PC-3 (cell line): ENCODE data around the gene PUS7L. TPM values are rescaled to one million over a fixed set of nuclear protein-coding genes. Genes with fewer than 3 reads are reported as not detected.

Experiments used
- ATAC-seq: fragments of 200-7000 bp; cut with Tn5 transposase; 2 replicates; pipeline ENCODE4 v1.9.1; 2020; ENCODE audit warnings: mild to moderate bottlenecking, moderate library complexity
- BruUV-seq: library from RNA; stranded (reverse); fragments of 400-500 nt; replicated peaks from 2 replicates; lab custom pipeline; 2021; lab: Mats Ljungman, UMichigan
- CTCF ChIA-PET: fragments of 300-600 bp; sonication (Branson Sonifier 250); formaldehyde crosslinking; loops from one replicate; lab custom pipeline; 2022; ENCODE audit warnings: antibody characterized with exemption; lab: Charles Lee
- POLR2A ChIA-PET: fragments of 300-600 bp; sonication (Branson Sonifier 250); formaldehyde crosslinking; loops from one replicate; lab custom pipeline; 2022; ENCODE audit warnings: antibody characterized with exemption; ENCODE audit not compliant: unreplicated experiment; lab: Charles Lee
- DNase-seq: peaks from one replicate; pipeline ENCODE4 v3.0.0-alpha.2; 2015
- H2AFZ ChIP-seq: fragments of 300-600 bp; sonication (generic); 2 replicates; pipeline ENCODE4 v1.6.0; 2016; ENCODE audit warnings: antibody characterized with exemption, low read length
- H3F3A ChIP-seq: fragments of 300-600 bp; sonication (generic); one replicate; pipeline ENCODE4 v1.6.0; 2017; ENCODE audit warnings: antibody characterized with exemption, low read length, control low read depth, mild to moderate bottlenecking; ENCODE audit not compliant: unreplicated experiment
- H3K27ac ChIP-seq: fragments of 300-600 bp; sonication (generic); 2 replicates; pipeline ENCODE4 v1.5.1; 2016; ENCODE audit warnings: mild to moderate bottlenecking, low read length
- H3K27me3 ChIP-seq: fragments of 300-600 bp; sonication (generic); 2 replicates; pipeline ENCODE4 v1.6.1; 2016; ENCODE audit warnings: low read length, mixed read lengths
- H3K36me3 ChIP-seq: fragments of 300-600 bp; sonication (generic); 2 replicates; pipeline ENCODE4 v1.6.1; 2016; ENCODE audit warnings: low read depth, mixed run types, low read length, mixed read lengths
- H3K4me1 ChIP-seq: fragments of 300-600 bp; sonication (generic); 2 replicates; pipeline ENCODE4 v1.5.1; 2016; ENCODE audit warnings: low read length; ENCODE audit not compliant: insufficient read depth
- H3K4me2 ChIP-seq: fragments of 300-600 bp; sonication (generic); 2 replicates; pipeline ENCODE4 v1.6.0; 2016; ENCODE audit warnings: low read length
- H3K4me3 ChIP-seq: fragments of 300-600 bp; sonication (generic); 2 replicates; pipeline ENCODE4 v1.5.1; 2016; ENCODE audit warnings: mild to moderate bottlenecking, low read length, mixed read lengths
- H3K79me2 ChIP-seq: fragments of 300-600 bp; sonication (generic); 2 replicates; pipeline ENCODE4 v1.6.1; 2017; ENCODE audit warnings: low read length, mixed read lengths
- H3K9ac ChIP-seq: fragments of 300-600 bp; sonication (generic); 2 replicates; pipeline ENCODE4 v1.6.0; 2016; ENCODE audit warnings: mild to moderate bottlenecking, low read length
- H3K9me2 ChIP-seq: fragments of 300-600 bp; sonication (generic); replicated peaks from 2 replicates; pipeline ENCODE4 v1.6.1; 2016; ENCODE audit warnings: mixed run types, low read length, mixed read lengths
- H3K9me3 ChIP-seq: fragments of 300-600 bp; sonication (generic); 2 replicates; pipeline ENCODE4 v1.6.1; 2016; ENCODE audit warnings: low read length, mixed read lengths
- H4K20me1 ChIP-seq: fragments of 300-600 bp; sonication (generic); 2 replicates; pipeline ENCODE4 v1.6.1; 2016; ENCODE audit warnings: low read length, mixed read lengths
- EZH2 ChIP-seq: fragments of 300-600 bp; sonication (generic); IDR thresholded peaks from one replicate; pipeline ENCODE4 v1.6.1; 2017; ENCODE audit warnings: antibody characterized with exemption, mild to moderate bottlenecking, low read length; ENCODE audit not compliant: unreplicated experiment
- EZH2phosphoT487 ChIP-seq: fragments of 300-600 bp; sonication (generic); IDR thresholded peaks from 2 replicates; pipeline ENCODE4 v1.6.1; 2018; ENCODE audit warnings: mild to moderate bottlenecking, antibody characterized with exemption, low read length, borderline replicate concordance
- intact Hi-C: fragments of 100-400 bp; cut with micrococcal nuclease; formaldehyde crosslinking; loops from 2 replicates; pipeline ENCODE4 v1.9.0; 2023
- total RNA-seq: library from RNA; depleted of rRNA; stranded (reverse); fragments of >200 nt; gene quantifications from 2 replicates; pipeline ENCODE4 v1.2.3, GENCODE V29; 2014
- TF ChIP-seq, protein P1 (sequence below): fragments of 300-600 bp; sonication (generic); conservative IDR thresholded peaks from 2 replicates; pipeline ENCODE4 v1.5.1; 2017; ENCODE audit warnings: antibody characterized with exemption, low read depth, mild to moderate bottlenecking, low read length

PUS7L gene
- total RNA-seq, 1 experiment from 2014 or later: 14.6 TPM

DNA sequence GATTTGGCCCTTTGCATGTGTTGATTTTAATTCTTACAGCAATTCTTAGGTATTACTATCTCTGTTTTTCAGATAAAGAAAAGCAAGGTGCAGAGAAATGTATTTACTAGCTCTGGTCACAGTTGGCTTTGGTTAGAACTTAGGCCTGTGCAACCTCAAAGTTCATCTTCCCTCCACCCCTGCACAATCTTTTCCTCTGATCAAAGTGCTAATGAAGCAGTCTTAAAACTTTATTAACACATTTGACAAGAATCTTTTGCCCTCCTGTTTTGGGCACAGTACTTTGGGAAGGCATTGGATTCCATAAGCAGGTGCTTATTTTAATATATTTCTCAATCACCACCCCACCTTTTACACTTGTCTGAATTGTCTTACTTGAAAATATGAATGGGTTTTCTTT lies 2.9 kb upstream of the PUS7L start:
- CTCF ChIA-PET: no interaction called here
- no peak for DNase-seq
- Histone ChIP-seq H3K27ac (no peak overlapping the region), H3K36me3 (no peaks in the 10 kb centered on the region), H3K4me3 (no peak overlapping the region), H3K9me3 (no peaks in the 10 kb centered on the region), H3K4me1 (peaks cover 35% of the 10 kb centered on the region), H3F3A (no peaks in the 10 kb centered on the region), H4K20me1 (no peaks in the 10 kb centered on the region), H3K9me2 (no peaks in the 10 kb centered on the region), H3K4me2 (peak overlapping the region; percentile 77), H2AFZ (no peak overlapping the region), H3K27me3 (no peaks in the 10 kb centered on the region), H3K9ac (no peak overlapping the region), H3K79me2 (peaks cover 36% of the 10 kb centered on the region)
- no TSS peak for BruUV-seq
- intact Hi-C loops: no loop called here
- POLR2A ChIA-PET: interaction anchor here (0.5 kb wide), 1 partner anchor 13 kb away, joined by 3 read pairs; no protein-coding TSS in a partner anchor
- no peak for ATAC-seq
- TF ChIP-seq, protein P1, sequence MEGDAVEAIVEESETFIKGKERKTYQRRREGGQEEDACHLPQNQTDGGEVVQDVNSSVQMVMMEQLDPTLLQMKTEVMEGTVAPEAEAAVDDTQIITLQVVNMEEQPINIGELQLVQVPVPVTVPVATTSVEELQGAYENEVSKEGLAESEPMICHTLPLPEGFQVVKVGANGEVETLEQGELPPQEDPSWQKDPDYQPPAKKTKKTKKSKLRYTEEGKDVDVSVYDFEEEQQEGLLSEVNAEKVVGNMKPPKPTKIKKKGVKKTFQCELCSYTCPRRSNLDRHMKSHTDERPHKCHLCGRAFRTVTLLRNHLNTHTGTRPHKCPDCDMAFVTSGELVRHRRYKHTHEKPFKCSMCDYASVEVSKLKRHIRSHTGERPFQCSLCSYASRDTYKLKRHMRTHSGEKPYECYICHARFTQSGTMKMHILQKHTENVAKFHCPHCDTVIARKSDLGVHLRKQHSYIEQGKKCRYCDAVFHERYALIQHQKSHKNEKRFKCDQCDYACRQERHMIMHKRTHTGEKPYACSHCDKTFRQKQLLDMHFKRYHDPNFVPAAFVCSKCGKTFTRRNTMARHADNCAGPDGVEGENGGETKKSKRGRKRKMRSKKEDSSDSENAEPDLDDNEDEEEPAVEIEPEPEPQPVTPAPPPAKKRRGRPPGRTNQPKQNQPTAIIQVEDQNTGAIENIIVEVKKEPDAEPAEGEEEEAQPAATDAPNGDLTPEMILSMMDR: no peak
- no peak for TF ChIP-seq EZH2phosphoT487
- no peak for TF ChIP-seq EZH2

DNA sequence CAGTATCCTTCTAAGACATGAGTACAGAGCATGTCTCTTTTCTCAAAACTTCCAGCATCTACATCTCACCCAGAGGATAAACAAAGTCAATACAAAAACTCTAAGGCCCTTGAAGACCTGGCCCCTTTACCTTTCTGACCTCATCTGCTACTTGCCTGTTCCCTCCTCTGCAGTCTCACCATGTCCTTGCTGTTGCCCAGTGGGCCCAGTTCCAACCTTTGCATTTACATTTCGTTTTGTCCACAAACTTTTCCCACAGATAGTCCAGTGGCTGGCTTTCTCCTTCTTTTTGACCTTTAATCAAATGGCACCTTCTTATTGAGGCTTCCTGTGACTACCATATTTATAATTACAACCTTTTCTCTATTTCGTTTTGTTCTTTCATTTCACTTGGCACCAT lies 1.8 kb upstream of the PUS7L start:
- Histone ChIP-seq H3K9me2 (no peaks in the 10 kb centered on the region), H3K27ac (no peak overlapping the region), H3K27me3 (no peaks in the 10 kb centered on the region), H3K79me2 (peaks cover 44% of the 10 kb centered on the region), H3F3A (no peaks in the 10 kb centered on the region), H3K9ac (no peak overlapping the region), H3K9me3 (no peaks in the 10 kb centered on the region), H3K4me1 (peaks cover 35% of the 10 kb centered on the region), H2AFZ (no peak overlapping the region), H3K36me3 (no peaks in the 10 kb centered on the region), H3K4me2 (peak overlapping the region; percentile 77), H4K20me1 (no peaks in the 10 kb centered on the region), H3K4me3 (peak overlapping the region; percentile 93; the same call in 1 of the 2 replicates)
- no peak for DNase-seq
- ATAC-seq: no peak
- TF ChIP-seq EZH2 (no peak), EZH2phosphoT487 (no peak)
- TF ChIP-seq, protein P1: no peak
- ChIA-PET CTCF (no interaction called here), POLR2A (no interaction called here)
- intact Hi-C loops: no loop called here
- no TSS peak for BruUV-seq

DNA sequence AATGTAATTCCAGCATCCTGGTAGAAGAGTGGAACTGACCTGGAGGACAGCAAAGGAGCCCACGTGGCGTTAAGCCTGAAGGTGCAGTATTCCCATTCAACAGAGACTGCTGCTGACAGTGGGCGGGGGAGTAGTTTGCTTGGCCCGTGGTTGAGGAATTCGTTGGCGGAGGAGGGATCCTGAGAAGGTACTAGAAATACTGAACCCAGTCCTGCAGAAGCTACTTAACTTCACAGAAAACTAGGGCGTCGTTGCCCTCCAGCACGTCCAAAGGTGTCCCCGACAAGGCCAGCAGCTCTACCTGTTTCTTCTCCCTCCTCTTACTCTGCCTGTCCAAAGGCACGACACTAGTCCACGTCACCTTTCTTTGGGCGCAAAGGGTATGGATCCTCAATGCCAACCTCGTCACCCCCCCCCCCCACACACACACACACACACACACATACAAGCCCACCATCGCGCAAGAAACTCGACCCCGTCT lies 303 bp downstream of the PUS7L start:
- peak; percentile 45 for ATAC-seq
- BruUV-seq: TSS peak; percentile 74
- H2AFZ ChIP-seq: peak overlapping the region; percentile 83
- H3K9me2 ChIP-seq: no peaks in the 10 kb centered on the region
- intact Hi-C loops: loop anchor here (2.0 to 5.0 kb wide), 2 partner anchors 29 to 124 kb away; no protein-coding TSS in a partner anchor
- no peaks in the 10 kb centered on the region for H3K9me3 ChIP-seq
- H3K36me3 ChIP-seq: peaks cover 10% of the 10 kb centered on the region
- POLR2A ChIA-PET: no interaction called here
- H3K4me3 ChIP-seq: peak overlapping the region; percentile 93
- no peak for TF ChIP-seq EZH2
- no peak for TF ChIP-seq EZH2phosphoT487
- TF ChIP-seq, protein P1: no peak
- peak; percentile 34 for DNase-seq
- peak overlapping the region; percentile 77 for H3K4me2 ChIP-seq
- H3K9ac ChIP-seq: peak overlapping the region; percentile 89
- H4K20me1 ChIP-seq: no peaks in the 10 kb centered on the region
- H3K27me3 ChIP-seq: no peaks in the 10 kb centered on the region
- peaks cover 52% of the 10 kb centered on the region for H3K79me2 ChIP-seq
- CTCF ChIA-PET: interaction anchor here (0.6 kb wide), 1 partner anchor 130 kb away, joined by 7 read pairs; no protein-coding TSS in a partner anchor
- H3K27ac ChIP-seq: peak overlapping the region; percentile 22
- H3K4me1 ChIP-seq: peaks cover 38% of the 10 kb centered on the region
- H3F3A ChIP-seq: no peaks in the 10 kb centered on the region
